ENCODE measurements around the gene ZFAND3. TPM values are rescaled to one million over a fixed set of nuclear protein-coding genes. Genes with fewer than 3 reads are reported as not detected.

Gene ZFAND3
- total RNA-seq, 2 experiments from 2014 or later = 32.3 to 37.9 TPM

GRCh38 chr6:38107073-38107472 is 287.5 kb downstream of the ZFAND3 start:
- Mint-ChIP-seq H3K27ac (peak overlapping the region; percentile 9), H3K9me3 (no peaks in the 10 kb centered on the region), H3K4me1 (ENCODE audit: low read depth) (peaks cover 21% of the 10 kb centered on the region), H3K36me3 (ENCODE audit: low read depth) (peaks cover 11% of the 10 kb centered on the region), H3K27me3 (no peaks in the 10 kb centered on the region), H3K4me3 (no peak overlapping the region)
- CTCF ChIA-PET = no interaction called here
- ATAC-seq = no peak
- POLR2A ChIA-PET = no interaction called here
- no peak for DNase-seq
- TF ChIP-seq CTCF (IDR thresholded peaks at IDR 0.05) = no peak
- intact Hi-C loops (cut with micrococcal nuclease) = no loop called here

GRCh38 chr6:38110481-38110971 is 291.0 kb downstream of the ZFAND3 start:
- Mint-ChIP-seq H3K36me3 (ENCODE audit: low read depth) (peaks cover 8% of the 10 kb centered on the region), H3K27me3 (no peaks in the 10 kb centered on the region), H3K4me1 (ENCODE audit: low read depth) (peaks cover 24% of the 10 kb centered on the region), H3K4me3 (no peak overlapping the region), H3K27ac (no peak overlapping the region), H3K9me3 (no peaks in the 10 kb centered on the region)
- POLR2A ChIA-PET = interaction anchor here (1.5 kb wide), 1 partner anchor 9 kb away, joined by 4 read pairs; no protein-coding TSS in a partner anchor
- no peak for TF ChIP-seq CTCF (IDR thresholded peaks at IDR 0.05)
- ATAC-seq = no peak
- CTCF ChIA-PET = interaction anchor here (0.7 to 1.9 kb wide), 2 partner anchors 9 to 10 kb away, joined by 3 to 10 read pairs; no protein-coding TSS in a partner anchor
- no peak for DNase-seq
- intact Hi-C loops (cut with micrococcal nuclease) = no loop called here

- Mint-ChIP-seq H3K27me3 (no peaks in the 10 kb centered on the region), H3K36me3 (ENCODE audit: low read depth) (peaks cover 7% of the 10 kb centered on the region), H3K4me1 (ENCODE audit: low read depth) (peaks cover 25% of the 10 kb centered on the region), H3K9me3 (no peaks in the 10 kb centered on the region), H3K4me3 (no peak overlapping the region), H3K27ac (no peak overlapping the region)
- intact Hi-C loops (cut with micrococcal nuclease) = no loop called here
- no peak for ATAC-seq
- ChIA-PET CTCF (interaction anchor here (1.0 kb wide), 1 partner anchor 15 kb away, joined by 3 read pairs; no protein-coding TSS in a partner anchor), POLR2A (no interaction called here)
- no peak for DNase-seq
- TF ChIP-seq CTCF (IDR thresholded peaks at IDR 0.05) = no peak
These were observed 292.7 kb downstream of the ZFAND3 start for GRCh38 chr6:38112181-38112580.

- TF ChIP-seq CTCF (IDR thresholded peaks at IDR 0.05) = no peak
- no peak overlapping the region for H3K4me3 Mint-ChIP-seq
- H3K27ac Mint-ChIP-seq = no peak overlapping the region
- CTCF ChIA-PET = no interaction called here
- POLR2A ChIA-PET = no interaction called here
- H3K4me1 Mint-ChIP-seq (ENCODE audit: low read depth) = peaks cover 27% of the 10 kb centered on the region
- H3K9me3 Mint-ChIP-seq = no peaks in the 10 kb centered on the region
- no peaks in the 10 kb centered on the region for H3K27me3 Mint-ChIP-seq
- intact Hi-C loops (cut with micrococcal nuclease) = no loop called here
- H3K36me3 Mint-ChIP-seq (ENCODE audit: low read depth) = peaks cover 8% of the 10 kb centered on the region
- no peak for ATAC-seq
- no peak for DNase-seq
These were observed 294.5 kb downstream of the ZFAND3 start for GRCh38 chr6:38113825-38114576.

GRCh38 chr6:38114976-38115625 is 295.6 kb downstream of the ZFAND3 start:
- ATAC-seq (no peak), DNase-seq (no peak)
- no peak overlapping the region for H3K27ac Mint-ChIP-seq
- ChIA-PET POLR2A (no interaction called here), CTCF (no interaction called here)
- H3K4me1 Mint-ChIP-seq (ENCODE audit: low read depth) = peaks cover 19% of the 10 kb centered on the region
- TF ChIP-seq CTCF (IDR thresholded peaks at IDR 0.05) = no peak
- no peaks in the 10 kb centered on the region for H3K27me3 Mint-ChIP-seq
- intact Hi-C loops (cut with micrococcal nuclease) = no loop called here
- peaks cover 11% of the 10 kb centered on the region for H3K36me3 Mint-ChIP-seq (ENCODE audit: low read depth)
- H3K4me3 Mint-ChIP-seq = no peak overlapping the region
- H3K9me3 Mint-ChIP-seq = no peaks in the 10 kb centered on the region

All from activated CD8-positive, alpha-beta T cell treated with anti-CD3 and anti-CD28 coated beads for 36 hours (primary cell).